Islet of Langerhans (tissue), 1 donor: Measurements from ENCODE around the gene RALGPS2.

Experiments
- FAIRE-seq: peaks from one replicate; lab custom pipeline; 2011; peaks lifted over from hg19 to GRCh38; lab: Jason Lieb, UNC

The RALGPS2 gene

DNA sequence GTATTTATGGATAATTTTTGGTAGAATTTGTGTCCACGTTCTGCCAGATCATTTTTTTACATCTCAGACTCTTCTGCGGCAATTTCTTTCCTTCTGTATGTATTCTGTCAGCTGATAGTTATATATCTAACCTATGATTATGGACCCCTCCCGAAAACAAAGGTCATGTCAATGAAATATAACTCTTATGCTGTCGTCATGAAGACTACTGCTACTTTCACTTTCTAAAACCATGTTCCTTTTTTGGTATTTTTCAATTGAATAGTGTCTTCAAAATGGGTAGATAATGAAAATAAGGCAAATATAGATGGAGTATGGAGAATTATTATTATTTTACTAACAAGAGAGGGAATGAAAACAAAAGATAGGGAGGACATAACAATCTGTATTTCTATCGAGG lies 142.6 kb downstream of the RALGPS2 start:
- no peak for FAIRE-seq

DNA sequence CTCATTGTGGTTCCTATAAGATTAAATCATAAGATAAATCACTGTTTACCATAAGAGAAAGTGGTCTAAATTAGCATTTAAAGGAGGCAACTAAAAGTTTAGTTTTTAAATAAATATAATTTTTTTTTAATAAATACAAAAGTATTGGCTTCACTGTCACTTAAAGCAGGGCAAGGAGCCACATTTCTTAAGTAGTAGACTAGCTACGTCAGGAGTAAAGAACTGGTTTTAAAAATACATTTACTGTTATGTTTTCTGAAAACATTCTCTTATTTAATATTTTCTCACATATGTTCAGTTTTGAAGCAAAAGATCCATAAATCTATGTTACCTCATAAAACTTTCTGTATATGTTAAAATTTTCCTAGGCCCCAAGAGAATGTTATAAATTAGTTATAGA lies 143.7 kb downstream of the RALGPS2 start:
- FAIRE-seq, result no peak

DNA sequence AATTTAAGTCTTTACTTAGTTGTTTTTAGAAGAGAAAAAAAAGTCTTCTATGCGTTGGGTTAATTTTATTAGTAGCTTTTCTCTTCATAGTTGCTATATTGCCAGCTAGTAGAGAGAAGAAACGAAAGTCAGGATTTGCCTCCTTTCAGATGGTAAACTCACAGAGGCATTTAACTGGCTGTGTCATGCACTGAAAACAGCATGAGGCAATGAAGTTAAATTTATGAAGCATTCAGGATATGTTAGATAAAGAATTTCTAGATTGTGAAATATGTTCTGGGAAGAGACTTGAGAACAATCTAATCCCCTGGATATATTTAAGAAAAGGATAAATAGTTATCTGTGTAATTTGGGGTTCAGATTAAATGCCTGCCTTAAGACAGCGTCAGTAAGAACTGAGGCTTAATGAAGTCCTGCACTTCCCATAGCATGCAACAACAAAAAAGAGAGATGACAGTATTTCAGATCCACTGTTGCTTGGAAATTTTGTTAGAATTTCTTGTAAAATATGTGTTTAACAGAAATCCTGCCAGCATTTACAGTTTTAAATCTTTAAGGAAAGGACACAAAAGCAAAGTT lies 144.2 kb downstream of the RALGPS2 start:
- no peak for FAIRE-seq

DNA sequence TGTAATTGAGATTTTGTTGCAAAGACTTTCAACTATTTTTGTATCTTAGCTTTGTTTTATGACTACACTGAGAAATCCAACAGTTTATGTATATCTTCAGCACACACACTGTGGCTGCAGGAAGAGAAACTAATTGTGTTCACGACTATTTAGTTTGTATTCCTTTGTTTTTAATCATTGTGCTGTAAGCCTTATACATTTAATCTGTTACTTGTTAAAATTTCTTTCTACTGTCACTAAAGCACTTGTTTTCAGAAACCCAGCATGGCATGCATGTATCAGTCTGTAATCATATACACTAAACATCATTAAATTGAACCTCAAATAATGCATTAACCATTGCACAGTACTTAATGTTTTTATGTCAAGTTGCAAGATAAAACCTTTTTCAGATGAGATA lies 145.2 kb downstream of the RALGPS2 start:
- no peak for FAIRE-seq

DNA sequence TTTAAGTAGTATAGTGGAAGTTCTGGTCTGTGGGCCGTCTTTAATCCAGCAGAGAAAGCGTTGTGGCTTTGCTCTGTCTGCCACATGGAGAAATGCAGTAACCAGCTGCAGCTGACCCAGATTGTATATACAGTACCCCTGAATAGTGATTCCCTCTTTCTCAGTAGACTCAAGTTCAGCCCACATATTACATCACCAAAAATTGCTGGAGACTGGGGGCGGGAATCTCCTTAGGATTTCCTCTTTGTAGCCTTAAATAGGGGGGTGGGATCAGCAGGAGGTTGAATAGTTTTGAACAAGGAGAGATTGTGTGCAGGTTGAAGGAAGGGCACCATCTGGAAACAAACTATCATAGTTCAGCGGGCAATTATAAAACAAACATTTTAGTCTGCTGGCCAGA lies 145.9 kb downstream of the RALGPS2 start, which contains the start of gene ANGPTL1:
Gene ANGPTL1, minus strand, starts transcription at position 134 of the 400 bp plus-strand sequence. CDS start 5,301 bp downstream, outside the sequence.
- no peak for FAIRE-seq

DNA sequence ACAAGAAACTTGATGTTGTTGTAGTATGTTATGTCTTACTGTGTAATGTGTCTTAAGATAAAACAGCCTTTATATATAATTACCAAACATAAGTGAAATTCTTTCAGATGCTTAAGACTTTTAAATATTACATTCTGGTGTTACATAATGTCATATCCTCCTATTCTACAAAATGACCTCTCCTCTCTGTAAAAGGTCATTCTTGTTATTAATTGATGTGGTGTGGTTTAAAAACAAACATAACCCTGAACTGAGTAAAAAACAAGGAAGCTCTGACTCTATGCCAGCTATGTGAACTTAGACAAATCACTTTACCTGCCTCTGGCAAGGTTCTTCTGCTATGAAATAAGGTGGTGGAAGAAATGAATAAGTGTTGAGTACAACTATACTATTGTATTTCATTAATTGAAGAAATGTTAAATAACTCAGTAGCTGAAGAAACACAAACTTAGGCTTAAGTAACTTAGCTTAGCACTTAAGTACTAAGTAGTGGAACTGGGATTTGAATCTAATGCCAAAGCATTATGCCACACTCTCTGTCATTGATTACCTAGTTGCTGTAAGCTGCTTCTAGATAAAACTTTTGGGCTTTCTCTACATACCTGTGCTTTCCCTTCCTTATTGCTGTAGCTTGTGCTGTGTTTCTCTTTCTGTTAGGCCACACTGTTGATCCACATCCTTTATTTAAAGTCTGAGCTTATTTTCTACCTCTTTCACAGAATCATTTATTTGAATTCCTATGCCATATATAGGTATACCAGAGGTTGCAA lies 146.7 kb downstream of the RALGPS2 start:
- FAIRE-seq, result peak; percentile 94

DNA sequence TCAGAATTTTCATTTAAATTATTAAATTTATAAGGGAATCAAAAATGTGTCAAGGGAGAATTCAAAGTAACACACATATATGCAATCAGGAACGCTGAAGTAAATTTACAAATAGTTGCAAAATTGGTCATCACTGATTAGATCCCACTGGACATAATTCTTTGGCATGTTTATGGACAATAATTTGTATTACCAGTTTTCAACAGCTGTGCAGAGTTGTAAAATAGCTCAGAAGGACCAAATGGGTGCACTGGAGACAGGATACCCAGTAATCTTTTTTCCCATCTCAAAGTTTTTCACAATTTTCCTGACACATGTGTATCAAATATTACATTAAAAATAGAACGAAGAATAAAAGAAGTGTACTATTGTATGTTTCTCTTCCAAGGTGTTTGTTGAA lies 149.9 kb downstream of the RALGPS2 start:
- no peak for FAIRE-seq

DNA sequence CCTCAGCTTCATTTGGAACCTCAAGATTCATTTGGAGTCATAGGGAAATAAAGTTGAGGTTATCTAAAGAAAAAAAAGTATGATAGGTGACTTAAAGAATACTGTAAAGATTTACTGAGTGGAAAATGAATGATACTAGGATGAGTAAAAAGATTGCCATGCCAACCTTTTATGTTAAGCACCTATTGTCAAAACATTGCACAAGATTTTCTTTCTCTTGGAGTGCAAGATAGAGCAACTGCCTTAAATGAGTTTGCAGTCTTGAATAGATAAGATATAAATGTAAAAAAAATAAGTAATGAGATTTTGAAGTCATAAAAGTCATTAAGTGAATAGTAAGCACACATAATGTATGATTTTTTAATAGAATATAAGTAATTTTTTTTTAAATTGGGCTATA lies 150.9 kb downstream of the RALGPS2 start:
- FAIRE-seq, result peak; percentile 43

DNA sequence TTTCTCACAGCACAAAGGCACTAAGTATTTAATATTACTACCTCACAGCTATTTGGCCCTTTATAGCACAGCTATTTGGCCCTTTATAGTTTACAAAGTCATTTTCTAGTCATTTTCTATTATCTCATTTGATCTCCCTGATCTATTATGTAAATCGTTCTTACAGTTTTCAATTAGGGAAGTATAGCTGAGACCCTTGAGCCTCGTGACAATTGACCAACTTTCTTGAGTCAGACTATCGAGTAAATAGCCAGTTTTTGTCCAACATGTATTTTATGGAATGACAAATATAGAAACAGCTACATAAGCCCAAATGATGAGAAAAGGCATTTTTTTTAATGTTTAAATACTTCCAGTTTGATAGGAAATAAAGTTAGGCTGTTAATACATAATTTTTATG lies 152.9 kb downstream of the RALGPS2 start:
- FAIRE-seq, result no peak

DNA sequence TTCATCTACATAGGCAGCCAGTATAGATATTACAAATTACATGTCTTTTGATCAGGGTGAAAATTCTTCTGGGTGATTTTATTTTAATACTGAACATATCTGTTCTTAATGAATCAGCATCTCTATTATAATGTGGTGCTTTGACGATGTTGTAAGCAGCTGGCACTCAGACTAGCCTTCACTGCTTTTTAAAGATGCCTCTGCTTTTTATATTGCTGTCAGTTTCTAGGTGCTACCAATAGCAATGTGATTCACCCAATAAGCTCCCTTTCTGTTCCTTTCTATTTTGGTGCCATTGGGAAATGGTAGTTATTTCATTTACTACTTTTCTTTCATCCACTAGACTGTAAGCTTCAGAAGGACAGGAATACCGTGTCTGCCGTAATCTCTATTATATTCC lies 156.9 kb downstream of the RALGPS2 start:
- peak; percentile 53 for FAIRE-seq

DNA sequence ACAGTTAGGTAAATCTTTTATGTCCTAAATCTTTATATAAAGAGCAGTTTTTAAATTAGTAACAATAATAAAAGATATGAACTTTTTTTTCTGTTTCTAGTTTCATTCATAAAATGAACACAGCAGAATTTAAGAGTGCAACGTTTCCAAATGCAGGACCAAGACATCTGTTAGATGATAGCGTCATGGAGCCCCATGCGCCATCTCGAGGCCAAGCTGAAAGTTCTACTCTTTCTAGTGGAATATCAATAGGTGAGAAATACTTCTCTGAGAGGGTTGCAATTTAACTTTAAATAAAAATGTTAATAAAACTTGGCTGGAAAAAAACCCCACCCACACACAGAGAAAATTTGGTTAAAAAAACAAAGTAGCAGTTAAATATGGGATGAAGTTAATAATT lies 160.8 kb downstream of the RALGPS2 start:
- peak; percentile 88 for FAIRE-seq

DNA sequence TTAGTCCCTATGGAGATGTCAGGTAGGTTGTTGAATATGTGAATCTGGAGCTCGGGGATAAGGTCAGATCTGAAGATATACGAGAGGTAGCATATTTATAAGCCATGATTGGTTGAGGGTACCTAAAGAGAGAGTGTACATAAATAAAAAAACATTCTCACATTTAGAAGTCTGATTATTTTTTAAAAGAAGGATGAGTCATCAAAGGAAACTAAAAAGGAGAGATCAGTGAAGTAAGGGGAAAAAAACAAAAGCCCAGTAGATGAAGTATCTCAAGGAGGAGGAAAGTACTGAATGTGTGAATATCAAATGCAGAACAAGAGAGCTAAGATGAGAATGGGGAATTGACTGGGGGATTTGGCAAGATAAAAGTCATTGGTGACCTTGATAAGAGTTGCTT lies 161.5 kb downstream of the RALGPS2 start:
- no peak for FAIRE-seq

DNA sequence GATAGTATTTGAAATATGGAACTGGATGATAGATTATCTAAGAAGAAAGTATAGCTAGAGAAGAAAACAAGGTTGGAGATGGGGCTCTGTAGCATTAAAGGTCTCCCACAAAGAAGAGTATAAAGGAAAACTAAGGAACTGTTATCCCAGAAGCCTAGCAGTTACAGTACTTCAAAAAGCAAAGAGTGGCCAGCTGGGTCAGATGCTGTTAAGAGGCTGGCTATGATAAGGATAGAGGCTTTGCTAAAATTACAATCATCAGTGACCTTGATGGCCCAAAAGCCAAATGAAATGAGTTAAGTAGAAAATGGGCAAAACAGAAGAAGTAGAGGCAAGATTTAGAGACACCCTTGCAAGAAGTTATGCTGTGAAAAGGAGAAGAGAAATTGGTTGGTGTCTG lies 170.9 kb downstream of the RALGPS2 start:
- no peak for FAIRE-seq

DNA sequence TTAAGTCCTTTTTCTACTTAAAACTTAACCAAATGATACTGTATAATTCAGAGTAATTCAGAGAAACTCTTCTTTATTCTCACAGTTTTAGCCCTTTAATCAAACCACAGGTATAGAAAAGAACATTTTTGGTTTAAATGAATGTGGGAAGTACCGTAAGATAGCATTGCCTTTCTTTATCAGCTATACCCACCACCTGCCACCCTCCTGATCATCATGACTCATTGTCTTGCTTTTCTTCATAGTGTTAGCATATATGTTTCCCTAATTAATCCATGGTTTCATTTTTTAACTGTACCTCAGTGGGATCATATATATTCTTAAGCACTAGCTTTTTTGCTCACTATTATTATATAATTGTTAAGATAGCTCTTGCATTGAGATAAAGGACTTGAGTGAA lies 173.4 kb downstream of the RALGPS2 start:
- no peak for FAIRE-seq

DNA sequence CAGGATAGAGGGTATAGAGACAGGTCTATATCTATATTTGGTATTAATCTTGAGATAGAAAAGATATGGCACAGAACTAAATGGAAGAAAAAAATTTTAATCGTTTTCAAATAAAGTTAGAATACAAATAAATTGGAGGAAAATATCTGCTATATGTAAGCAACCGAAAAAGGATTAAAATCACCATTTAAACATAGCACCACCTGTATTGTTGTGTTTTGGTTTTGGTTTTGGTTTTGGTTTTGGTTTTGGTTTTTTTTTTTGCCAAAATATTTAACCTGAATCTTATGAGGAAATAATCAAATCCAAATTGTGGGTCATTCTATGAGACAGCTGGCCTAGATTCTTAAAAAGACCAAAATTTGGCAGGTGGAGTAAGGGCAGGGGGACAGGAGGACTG lies 174.4 kb downstream of the RALGPS2 start:
- peak; percentile 27 for FAIRE-seq

DNA sequence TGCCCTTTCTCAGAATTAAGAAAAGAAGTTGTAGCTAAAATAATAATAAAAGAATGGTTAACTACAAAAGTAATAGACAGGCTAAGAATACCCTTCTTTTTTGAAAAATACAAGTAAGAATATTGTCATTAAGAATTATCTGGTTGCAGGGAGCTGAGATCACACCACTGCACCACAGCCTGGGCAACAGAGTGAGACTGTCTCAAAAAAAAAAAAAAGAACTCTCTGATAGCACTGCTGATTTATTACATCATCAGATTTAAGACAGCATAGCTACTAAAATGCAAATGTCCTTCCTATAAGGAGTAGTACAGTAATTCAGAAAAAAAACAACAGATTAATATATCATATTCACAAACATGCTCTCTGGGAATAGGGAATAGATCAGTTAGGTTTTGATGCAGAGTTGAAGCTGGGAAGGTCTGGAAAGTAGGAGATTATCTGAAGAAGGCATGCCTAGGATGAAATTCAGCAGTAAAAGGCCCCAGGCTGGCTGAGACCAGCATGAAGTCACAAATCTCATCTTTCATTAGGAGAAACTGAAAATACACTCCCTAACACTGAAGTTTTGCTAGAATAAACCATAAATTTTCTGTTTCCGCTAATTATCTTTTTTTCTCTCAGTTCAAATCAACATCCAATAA lies 176.6 kb downstream of the RALGPS2 start:
- FAIRE-seq, result no peak

DNA sequence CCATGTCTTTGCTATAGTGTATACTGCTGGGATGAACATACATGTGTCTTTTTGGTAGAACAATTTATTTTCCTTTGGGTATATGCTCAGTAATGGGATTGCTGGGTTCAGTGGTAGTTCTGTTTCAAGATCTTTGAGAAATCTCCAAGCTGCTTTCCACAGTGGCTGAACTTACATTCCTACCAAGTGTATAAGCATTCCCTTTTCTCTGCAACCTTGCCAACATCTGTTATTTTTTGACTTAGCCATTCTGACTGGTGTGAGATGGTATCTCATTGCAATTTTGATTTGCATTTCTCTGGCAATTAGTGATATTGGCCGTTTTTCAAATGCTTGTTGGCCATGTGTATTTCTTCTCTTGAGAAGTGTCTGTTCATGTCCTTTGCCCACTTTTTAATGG lies 183.3 kb downstream of the RALGPS2 start:
- no peak for FAIRE-seq

DNA sequence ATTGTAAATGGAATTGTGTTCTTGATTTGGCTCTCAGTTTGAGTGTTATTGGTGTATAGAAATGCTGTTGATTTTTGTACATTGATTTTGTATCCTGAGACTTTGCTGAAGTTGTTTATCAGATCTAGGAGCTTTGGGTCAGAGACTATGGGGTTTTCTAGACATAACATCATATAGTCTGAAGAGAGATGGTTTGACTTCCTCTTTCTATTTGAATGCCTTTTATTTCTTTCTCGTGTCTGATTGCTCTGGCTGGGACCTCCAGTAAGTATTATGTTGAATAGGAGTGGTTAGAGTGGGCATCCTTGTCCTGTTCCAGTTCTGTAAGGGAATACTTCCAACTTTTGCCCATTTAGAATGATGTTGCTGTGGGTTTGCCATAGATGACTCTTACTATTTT lies 185.0 kb downstream of the RALGPS2 start:
- FAIRE-seq, result no peak

DNA sequence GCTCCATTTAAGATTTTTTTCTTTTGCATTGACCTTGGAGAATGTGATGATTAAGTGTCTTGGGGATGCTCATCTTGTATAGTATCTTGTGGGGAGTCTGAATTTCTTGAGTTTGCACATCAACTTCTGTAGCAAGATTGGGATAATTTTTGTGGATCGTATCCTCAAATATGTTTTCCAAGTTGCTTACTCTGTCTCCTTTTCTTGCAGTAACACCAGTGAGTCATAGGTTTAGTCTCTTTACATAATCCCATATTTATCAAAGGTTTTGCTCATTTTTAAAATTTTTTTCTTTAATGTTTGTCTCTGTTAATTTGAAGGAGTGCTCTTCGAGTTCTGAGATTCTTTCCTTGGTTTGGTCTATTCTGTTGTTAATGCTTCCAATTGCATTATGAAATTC lies 187.6 kb downstream of the RALGPS2 start:
- FAIRE-seq, result no peak

DNA sequence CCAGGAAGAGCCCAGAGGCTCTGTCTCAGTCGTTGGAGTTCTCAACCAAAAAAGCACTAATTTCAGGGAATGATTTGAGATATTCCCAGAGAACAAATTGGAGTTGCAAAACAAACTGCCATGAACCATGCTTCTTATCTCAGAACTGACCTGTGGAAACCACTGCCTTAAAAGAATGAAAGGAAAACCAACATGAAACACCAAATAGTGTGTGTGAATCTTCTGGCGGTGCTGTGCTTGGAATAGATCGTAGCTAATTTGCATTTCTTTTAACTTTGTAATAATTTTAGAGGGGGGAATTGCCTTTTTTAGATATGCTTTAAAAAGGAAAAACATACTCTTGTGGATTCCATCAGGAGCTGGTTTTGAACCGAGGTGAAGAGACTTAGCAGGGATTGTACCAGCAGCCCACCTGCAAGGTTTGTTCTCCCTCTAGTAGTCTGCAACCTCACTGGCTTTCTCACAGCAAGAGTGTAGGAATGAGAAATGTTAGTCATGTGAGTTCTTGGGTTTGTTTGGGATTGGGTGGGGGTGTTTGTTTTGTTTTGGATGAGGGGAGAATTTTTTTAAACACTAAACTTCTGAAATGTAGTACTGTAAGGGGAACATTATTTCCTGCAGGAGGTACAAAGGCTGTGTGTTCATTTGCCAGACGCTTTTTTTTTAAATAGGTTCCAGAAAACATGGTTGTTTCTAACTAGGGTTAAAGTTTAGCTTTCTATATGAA lies 191.6 kb downstream of the RALGPS2 start:
- FAIRE-seq, result no peak

DNA sequence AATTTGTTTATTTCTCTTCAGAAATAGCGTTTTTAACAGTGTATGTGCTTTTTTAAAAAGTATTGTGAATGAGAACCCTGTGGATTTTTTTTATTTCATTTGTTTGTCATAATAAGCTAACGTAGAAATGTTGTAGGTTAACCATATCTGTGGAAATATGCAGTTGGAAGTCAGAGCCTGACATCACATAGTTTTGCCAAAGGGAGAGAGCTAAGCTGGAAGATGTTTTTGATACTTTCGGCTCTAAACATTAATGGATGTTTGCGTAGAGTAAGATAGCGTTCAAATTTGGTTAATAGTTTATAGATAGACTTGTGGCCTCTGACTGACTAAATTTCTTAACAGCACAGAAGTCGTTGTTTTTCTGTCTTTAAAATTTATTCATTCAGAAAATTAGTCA lies 193.3 kb downstream of the RALGPS2 start:
- no peak for FAIRE-seq

DNA sequence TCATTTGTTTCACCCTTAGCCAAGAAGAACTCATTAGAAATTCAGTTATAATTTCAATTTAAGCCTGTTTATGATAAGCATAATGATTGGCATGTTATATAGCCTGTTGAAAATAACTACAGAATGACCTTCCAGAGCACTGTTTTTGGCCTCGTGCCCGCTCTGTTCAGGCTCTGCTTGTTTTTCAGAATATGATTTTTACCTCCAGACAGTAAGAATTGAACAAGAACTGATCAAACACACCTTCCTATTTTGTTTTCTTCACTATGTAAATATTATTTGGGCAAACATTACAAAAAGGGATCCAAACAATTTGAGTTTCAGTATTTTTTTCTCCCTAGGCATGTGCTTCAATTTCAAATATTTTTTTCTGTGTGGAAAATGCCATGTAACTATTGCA lies 193.9 kb downstream of the RALGPS2 start:
- no peak for FAIRE-seq

DNA sequence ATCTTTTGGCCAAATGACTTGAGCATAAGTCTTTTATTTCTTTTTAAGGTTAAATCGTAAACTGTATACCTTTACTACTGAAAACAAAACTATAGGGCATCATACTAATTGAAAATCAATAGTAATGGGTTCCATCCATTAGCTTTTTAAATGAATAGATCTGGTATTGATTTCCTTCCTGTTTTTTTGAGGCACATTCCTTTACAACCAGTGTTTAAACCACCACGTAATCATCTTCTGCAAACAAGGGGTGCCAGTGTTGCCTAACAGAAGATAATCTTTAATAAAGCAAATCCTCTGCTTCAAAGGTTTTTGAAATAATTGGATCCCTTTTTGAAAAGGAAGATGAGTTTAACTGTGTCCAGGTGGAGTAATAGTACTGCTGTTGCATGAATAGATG lies 194.5 kb downstream of the RALGPS2 start:
- FAIRE-seq, result no peak
